Cerebellar nuclear complex (tissue), 1 donor: ENCODE data around the gene TRAF3IP1.

Experiments used
- DNase-seq, 2 experiments: peaks; one replicate each; lab custom pipeline; 2025; lab: John Stamatoyannopoulos, UW

Gene TRAF3IP1

GRCh38 chr2:238287737-238288649 is 32.3 kb upstream of the TRAF3IP1 start, which contains the start of gene PER2:
Gene PER2 (minus strand): TSS chr2:238288610. CDS start chr2:238277936, 10,674 bp downstream.
- no peak for DNase-seq

GRCh38 chr2:238288650-238289573 is 31.4 kb upstream of the TRAF3IP1 start:
- DNase-seq: peak; percentile 89 to 98

GRCh38 chr2:238289574-238289973 is 30.7 kb upstream of the TRAF3IP1 start:
- no peak for DNase-seq

GRCh38 chr2:238290091-238290509 is 30.2 kb upstream of the TRAF3IP1 start:
- no peak for DNase-seq

- no peak for DNase-seq
Measured at GRCh38 chr2:238290715-238291549, 29.4 kb upstream of the TRAF3IP1 start.

- no peak for DNase-seq
Measured at GRCh38 chr2:238291550-238292281, 28.6 kb upstream of the TRAF3IP1 start.

GRCh38 chr2:238294046-238294392 is 26.3 kb upstream of the TRAF3IP1 start:
- no peak for DNase-seq

- no peak for DNase-seq
Measured at GRCh38 chr2:238294393-238295143, 25.8 kb upstream of the TRAF3IP1 start.

- DNase-seq: no peak
Measured at GRCh38 chr2:238295144-238296112, 24.9 kb upstream of the TRAF3IP1 start.

- DNase-seq: no peak
Measured at GRCh38 chr2:238296638-238297457, 23.5 kb upstream of the TRAF3IP1 start.

- DNase-seq: no peak
Measured at GRCh38 chr2:238299803-238300202, 20.5 kb upstream of the TRAF3IP1 start.

GRCh38 chr2:238302087-238302486 is 18.2 kb upstream of the TRAF3IP1 start:
- no peak for DNase-seq

GRCh38 chr2:238302751-238303150 is 17.6 kb upstream of the TRAF3IP1 start:
- no peak for DNase-seq

- no peak for DNase-seq
Measured at GRCh38 chr2:238304116-238304515, 16.2 kb upstream of the TRAF3IP1 start.

- no peak for DNase-seq
Measured at GRCh38 chr2:238305092-238305862, 15.0 kb upstream of the TRAF3IP1 start.

- DNase-seq: no peak
Measured at GRCh38 chr2:238305965-238306671, 14.2 kb upstream of the TRAF3IP1 start.

- DNase-seq: no peak
Measured at GRCh38 chr2:238306672-238306998, 13.7 kb upstream of the TRAF3IP1 start.
